Osteoblast (primary cell): ENCODE measurements around the gene TOX4. TPM values are rescaled to one million over a fixed set of nuclear protein-coding genes. Genes with fewer than 3 reads are reported as not detected.

Source experiments
- small RNA-seq: library from RNA; depleted of rRNA; stranded (forward); fragments of <200 nt; gene quantifications from one replicate; pipeline ENCODE3, GENCODE V24; 2012
- total RNA-seq: library from RNA; depleted of rRNA; stranded (reverse); fragments of >200 nt; gene quantifications from 2 replicates; pipeline ENCODE4 v1.2.3, GENCODE V29; 2012

Gene TOX4
- total RNA-seq, 1 donor = 37.6 TPM

Small RNA genes lying within 50 kb of the gene (small RNA-seq; reads per million reads assigned to genes)
- not detected for gene RN7SL650P

Other genes starting within 250 kb of the TOX4 start
- 402 and 446 TPM in 2 replicates for gene HNRNPC, start 207.8 kb upstream of the TOX4 start, total RNA-seq
- gene RPGRIP1, start 197.1 kb upstream of the TOX4 start, total RNA-seq = under 0.01 TPM in 1 of 2 replicates, not detected in the other
- 71.3 and 72.0 TPM in 2 replicates for gene SUPT16H, start 93.2 kb upstream of the TOX4 start, total RNA-seq
- gene CHD8, start 21.1 kb upstream of the TOX4 start, total RNA-seq = 55.4 and 66.3 TPM in 2 replicates
- 25.0 and 27.4 TPM in 2 replicates for gene RAB2B, start 236 bp upstream of the TOX4 start, total RNA-seq
- gene METTL3, start 34.1 kb downstream of the TOX4 start, total RNA-seq = 30.4 and 30.9 TPM in 2 replicates
- gene SALL2, start 49.2 kb downstream of the TOX4 start, total RNA-seq = 2.9 and 3.3 TPM in 2 replicates
- not detected in 2 replicates for gene OR10G3, start 102.9 kb downstream of the TOX4 start, total RNA-seq
- not detected in 2 replicates for gene OR10G2, start 157.7 kb downstream of the TOX4 start, total RNA-seq
- not detected in 2 replicates for gene OR4E2, start 176.6 kb downstream of the TOX4 start, total RNA-seq
- gene OR4E1, start 196.6 kb downstream of the TOX4 start, total RNA-seq = not detected in 2 replicates